ENCODE measurements around the gene PNP. TPM values are rescaled to one million over a fixed set of nuclear protein-coding genes. Genes with fewer than 3 reads are reported as not detected.

PNP gene
- total and polyA plus RNA-seq, 2 donors (not counting 1 experiment from before 2014, with no cell fraction given) = 42.0 to 119 TPM

DNA sequence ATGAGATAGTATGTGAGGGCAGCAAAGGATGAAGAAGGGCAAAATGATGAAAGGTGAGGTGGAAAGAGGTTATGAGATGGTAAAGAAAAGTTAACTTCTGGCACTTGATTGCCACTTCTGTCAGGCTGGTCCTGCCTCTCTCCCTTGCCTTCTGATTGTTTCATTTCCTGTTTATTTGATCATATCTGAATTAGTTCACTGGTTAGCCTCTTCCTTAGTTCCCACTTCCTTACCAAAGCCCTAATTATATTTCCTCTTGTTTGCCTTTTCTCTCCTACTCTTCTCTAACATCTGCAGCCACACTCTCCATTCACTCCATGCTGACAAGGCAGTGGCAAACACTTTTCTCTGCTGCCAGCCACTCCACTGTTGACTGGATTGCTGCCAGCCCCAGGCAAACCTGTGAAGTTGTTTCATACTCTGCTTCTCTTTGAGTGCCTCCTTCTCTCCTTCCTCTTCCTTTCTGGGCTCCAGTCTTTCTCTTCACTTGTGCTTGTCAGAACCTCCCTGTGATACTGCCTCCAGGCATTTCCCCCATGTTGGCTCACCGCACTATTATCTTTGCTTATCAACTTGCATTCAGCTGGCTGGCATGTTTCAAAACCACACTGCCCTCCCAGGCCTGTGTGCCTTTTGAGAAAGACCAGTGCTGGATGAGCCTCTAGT lies 8.1 kb downstream of the PNP start:
- no peak for TF ChIP-seq EZH2 (IDR thresholded peaks at IDR 0.05; ENCODE audit: borderline replicate concordance, insufficient read depth, low read depth, low read length, poor library complexity, severe bottlenecking)
- TF ChIP-seq, protein P1, sequence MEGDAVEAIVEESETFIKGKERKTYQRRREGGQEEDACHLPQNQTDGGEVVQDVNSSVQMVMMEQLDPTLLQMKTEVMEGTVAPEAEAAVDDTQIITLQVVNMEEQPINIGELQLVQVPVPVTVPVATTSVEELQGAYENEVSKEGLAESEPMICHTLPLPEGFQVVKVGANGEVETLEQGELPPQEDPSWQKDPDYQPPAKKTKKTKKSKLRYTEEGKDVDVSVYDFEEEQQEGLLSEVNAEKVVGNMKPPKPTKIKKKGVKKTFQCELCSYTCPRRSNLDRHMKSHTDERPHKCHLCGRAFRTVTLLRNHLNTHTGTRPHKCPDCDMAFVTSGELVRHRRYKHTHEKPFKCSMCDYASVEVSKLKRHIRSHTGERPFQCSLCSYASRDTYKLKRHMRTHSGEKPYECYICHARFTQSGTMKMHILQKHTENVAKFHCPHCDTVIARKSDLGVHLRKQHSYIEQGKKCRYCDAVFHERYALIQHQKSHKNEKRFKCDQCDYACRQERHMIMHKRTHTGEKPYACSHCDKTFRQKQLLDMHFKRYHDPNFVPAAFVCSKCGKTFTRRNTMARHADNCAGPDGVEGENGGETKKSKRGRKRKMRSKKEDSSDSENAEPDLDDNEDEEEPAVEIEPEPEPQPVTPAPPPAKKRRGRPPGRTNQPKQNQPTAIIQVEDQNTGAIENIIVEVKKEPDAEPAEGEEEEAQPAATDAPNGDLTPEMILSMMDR (IDR thresholded peaks at IDR 0.05) = no peak
- Mint-ChIP-seq H3K27ac (peak overlapping the region; percentile 93), H3K4me3 (peak overlapping the region; percentile 58), H3K4me1 (peaks cover 43% of the 10 kb centered on the region), H3K9me3 (ENCODE audit: insufficient read depth) (no peaks in the 10 kb centered on the region), H3K27me3 (no peaks in the 10 kb centered on the region)
- Histone ChIP-seq H2AFZ (ENCODE audit: insufficient read depth, low read depth, low read length, poor library complexity, severe bottlenecking) (peak overlapping the region; percentile 18), H3K4me2 (replicated peaks; ENCODE audit: low read depth, low read length, poor library complexity, severe bottlenecking) (peak overlapping the region; percentile 54), H3K4me3 (ENCODE audit: control extremely low read depth in 1 of 5, extremely low read depth in 1 of 5, insufficient read depth in 1 of 5, low read depth in 2 of 5, low read length in 4 of 5) (peak overlapping the region in 1 of 5 experiments; percentile 30), H4K20me1 (ENCODE audit: control insufficient read depth, insufficient read depth, low read length, poor library complexity, severe bottlenecking) (peaks cover under 1% of the 10 kb centered on the region), H3K9ac (ENCODE audit: low read length) (peak overlapping the region; percentile 14), H3K27me3 (replicated peaks in 1 of 4; ENCODE audit: control extremely low read depth in 1 of 4, control insufficient read depth in 3 of 4, insufficient read depth in 4 of 4, low read length in 3 of 4) (no peaks in the 10 kb centered on the region), H3K36me3 (replicated peaks in 1 of 2; ENCODE audit: control extremely low read depth in 1 of 2, control insufficient read depth in 1 of 2, extremely low read depth in 1 of 2, insufficient read depth in 2 of 2, low read length in 1 of 2) (peaks cover 20 to 61% of the 10 kb centered on the region in 2 experiments), H3K4me1 (ENCODE audit: control insufficient read depth in 2 of 2, insufficient read depth in 2 of 2, low read length in 2 of 2) (peaks cover 28% of the 10 kb centered on the region in 2 donors), H3K79me2 (ENCODE audit: control insufficient read depth, insufficient read depth, low read length) (peaks cover 36% of the 10 kb centered on the region), H3K27ac (ENCODE audit: low read length in 2 of 2) (peak overlapping the region; percentile 71 to 77), H3K9me3 (ENCODE audit: control extremely low read depth in 1 of 3, control insufficient read depth in 2 of 3, insufficient read depth in 1 of 3, low read length in 2 of 3) (no peaks in the 10 kb centered on the region)
- intact Hi-C loops (cut with micrococcal nuclease) = loop anchor here (1.0 kb wide), 1 partner anchor 12 kb away; no protein-coding TSS in a partner anchor
- CTCF ChIA-PET = interaction anchor here (0.8 to 1.8 kb wide), 5 partner anchors 8 to 185 kb away, joined by 3 to 7 read pairs (median 3); partner anchors contain the start of gene PNP
- peak; percentile 64 for DNase-seq
- ATAC-seq (ENCODE audit: low read depth) = peak; percentile 85
- POLR2A ChIA-PET = interaction anchor here (1.5 kb wide), 1 partner anchor 16 kb away, joined by 3 read pairs; no protein-coding TSS in a partner anchor
- no CpG with 5 or more reads among the region's 1 CpG for WGBS (ENCODE audit: insufficient coverage)

DNA sequence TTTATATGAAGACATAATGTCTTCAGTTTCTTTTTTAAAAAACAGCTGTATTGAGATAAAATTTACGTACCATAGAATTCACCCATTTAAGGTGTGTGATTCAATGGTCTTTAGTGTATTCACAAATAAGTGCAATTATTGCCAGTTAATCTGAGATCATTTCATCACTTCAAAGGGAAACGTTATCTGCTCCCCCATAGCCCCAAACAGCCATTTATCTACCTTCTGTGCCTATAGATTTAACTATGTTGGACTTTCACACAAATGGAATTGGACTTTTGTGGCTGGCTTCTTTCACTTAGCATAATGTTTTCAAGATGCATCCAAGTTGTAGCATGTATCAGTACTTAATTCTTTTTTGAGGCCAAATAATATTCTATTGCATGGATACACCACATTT lies 9.7 kb downstream of the PNP start:
- no peaks in the 10 kb centered on the region for H3K27me3 Mint-ChIP-seq
- Histone ChIP-seq H3K4me2 (replicated peaks; ENCODE audit: low read depth, low read length, poor library complexity, severe bottlenecking) (no peak overlapping the region), H3K4me3 (ENCODE audit: control extremely low read depth in 1 of 5, extremely low read depth in 1 of 5, insufficient read depth in 1 of 5, low read depth in 2 of 5, low read length in 4 of 5) (no peak overlapping the region), H3K9me3 (ENCODE audit: control extremely low read depth in 1 of 3, control insufficient read depth in 2 of 3, insufficient read depth in 1 of 3, low read length in 2 of 3) (no peaks in the 10 kb centered on the region), H3K79me2 (ENCODE audit: control insufficient read depth, insufficient read depth, low read length) (peaks cover 21% of the 10 kb centered on the region), H3K27ac (ENCODE audit: low read length in 2 of 2) (peak overlapping the region in 1 of 2 donors; percentile 77), H4K20me1 (ENCODE audit: control insufficient read depth, insufficient read depth, low read length, poor library complexity, severe bottlenecking) (no peaks in the 10 kb centered on the region), H3K9ac (ENCODE audit: low read length) (no peak overlapping the region), H3K36me3 (replicated peaks in 1 of 2; ENCODE audit: control extremely low read depth in 1 of 2, control insufficient read depth in 1 of 2, extremely low read depth in 1 of 2, insufficient read depth in 2 of 2, low read length in 1 of 2) (peaks cover 11 to 47% of the 10 kb centered on the region in 2 experiments), H2AFZ (ENCODE audit: insufficient read depth, low read depth, low read length, poor library complexity, severe bottlenecking) (no peak overlapping the region), H3K27me3 (replicated peaks in 1 of 4; ENCODE audit: control extremely low read depth in 1 of 4, control insufficient read depth in 3 of 4, insufficient read depth in 4 of 4, low read length in 3 of 4) (no peaks in the 10 kb centered on the region), H3K4me1 (ENCODE audit: control insufficient read depth in 2 of 2, insufficient read depth in 2 of 2, low read length in 2 of 2) (peaks cover 27 to 28% of the 10 kb centered on the region in 2 donors)
- no peak for DNase-seq
- ChIA-PET POLR2A (no interaction called here), CTCF (interaction anchor here (0.9 to 1.8 kb wide), 3 partner anchors 9 to 63 kb away, joined by 3 to 7 read pairs (median 6); partner anchors contain the start of gene PNP)
- intact Hi-C loops (cut with micrococcal nuclease) = no loop called here
- no peak for ATAC-seq (ENCODE audit: low read depth)
- TF ChIP-seq, protein P1 (IDR thresholded peaks at IDR 0.05) = no peak
- TF ChIP-seq EZH2 (IDR thresholded peaks at IDR 0.05; ENCODE audit: borderline replicate concordance, insufficient read depth, low read depth, low read length, poor library complexity, severe bottlenecking) = no peak
- peak overlapping the region; percentile 2 for H3K27ac Mint-ChIP-seq
- no peak overlapping the region for H3K4me3 Mint-ChIP-seq
- H3K4me1 Mint-ChIP-seq = peaks cover 35% of the 10 kb centered on the region
- no CpG with 5 or more reads among the region's 2 CpGs for WGBS (ENCODE audit: insufficient coverage)
- H3K9me3 Mint-ChIP-seq (ENCODE audit: insufficient read depth) = no peaks in the 10 kb centered on the region

Measured in B cell (primary cell).